Measurements from ENCODE around the gene ZBTB40. TPM values are rescaled to one million over a fixed set of nuclear protein-coding genes. Genes with fewer than 3 reads are reported as not detected.

The ZBTB40 gene
- total RNA-seq, 1 experiment from 2014 or later: 16.9 TPM

DNA sequence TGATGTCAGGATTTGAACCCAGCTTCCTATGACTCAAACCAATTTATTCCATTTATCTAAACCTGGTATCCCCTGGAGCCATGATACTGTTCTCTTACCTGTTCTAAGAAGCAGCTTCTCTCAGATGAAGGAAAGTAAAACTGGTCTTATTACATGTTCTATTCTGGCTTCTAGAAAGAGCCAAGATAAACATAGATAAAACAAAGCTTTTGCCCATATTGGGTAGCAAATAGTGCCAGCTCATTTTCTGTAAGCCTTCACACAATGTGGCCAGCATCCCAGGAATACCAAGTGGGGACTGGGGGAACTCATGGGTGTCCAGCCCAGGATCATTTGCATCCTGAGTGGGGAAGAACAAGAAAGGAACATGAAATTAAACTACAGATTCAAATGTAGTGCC is 58.2 kb downstream of the ZBTB40 start:
- no peak for DNase-seq (ENCODE audit: low read depth in 1 of 2, low spot score in 2 of 2)
- no peaks in the 10 kb centered on the region for H3K27me3 ChIP-seq (replicated peaks)
- no peak overlapping the region for H3K27ac ChIP-seq
- H3K4me1 ChIP-seq (replicated peaks): no peaks in the 10 kb centered on the region
- peaks cover 74% of the 10 kb centered on the region for H3K36me3 ChIP-seq
- H3K9me3 ChIP-seq (replicated peaks): no peaks in the 10 kb centered on the region
- H3K4me3 ChIP-seq: no peak overlapping the region

DNA sequence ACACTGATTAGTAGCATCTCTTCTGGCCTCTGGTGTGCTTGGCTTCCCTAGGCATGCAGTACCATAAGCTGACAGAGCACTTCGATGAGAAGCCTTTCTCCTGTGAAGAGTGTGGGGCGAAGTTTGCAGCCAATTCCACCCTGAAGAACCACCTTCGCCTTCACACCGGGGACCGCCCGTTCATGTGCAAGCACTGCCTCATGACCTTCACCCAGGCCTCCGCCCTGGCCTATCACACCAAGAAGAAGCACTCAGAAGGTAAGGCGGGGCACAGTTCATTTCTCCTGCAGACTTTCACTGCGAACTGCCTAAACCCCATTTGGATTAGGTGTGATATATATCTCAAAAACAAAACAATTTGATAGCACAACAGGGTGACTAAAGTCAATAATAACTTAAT is 61.2 kb downstream of the ZBTB40 start:
- Histone ChIP-seq H3K27ac (no peak overlapping the region), H3K4me3 (no peak overlapping the region), H3K9me3 (replicated peaks) (no peaks in the 10 kb centered on the region), H3K4me1 (replicated peaks) (no peaks in the 10 kb centered on the region), H3K36me3 (peaks cover 69% of the 10 kb centered on the region), H3K27me3 (replicated peaks) (no peaks in the 10 kb centered on the region)
- DNase-seq (ENCODE audit: low read depth in 1 of 2, low spot score in 2 of 2): no peak

DNA sequence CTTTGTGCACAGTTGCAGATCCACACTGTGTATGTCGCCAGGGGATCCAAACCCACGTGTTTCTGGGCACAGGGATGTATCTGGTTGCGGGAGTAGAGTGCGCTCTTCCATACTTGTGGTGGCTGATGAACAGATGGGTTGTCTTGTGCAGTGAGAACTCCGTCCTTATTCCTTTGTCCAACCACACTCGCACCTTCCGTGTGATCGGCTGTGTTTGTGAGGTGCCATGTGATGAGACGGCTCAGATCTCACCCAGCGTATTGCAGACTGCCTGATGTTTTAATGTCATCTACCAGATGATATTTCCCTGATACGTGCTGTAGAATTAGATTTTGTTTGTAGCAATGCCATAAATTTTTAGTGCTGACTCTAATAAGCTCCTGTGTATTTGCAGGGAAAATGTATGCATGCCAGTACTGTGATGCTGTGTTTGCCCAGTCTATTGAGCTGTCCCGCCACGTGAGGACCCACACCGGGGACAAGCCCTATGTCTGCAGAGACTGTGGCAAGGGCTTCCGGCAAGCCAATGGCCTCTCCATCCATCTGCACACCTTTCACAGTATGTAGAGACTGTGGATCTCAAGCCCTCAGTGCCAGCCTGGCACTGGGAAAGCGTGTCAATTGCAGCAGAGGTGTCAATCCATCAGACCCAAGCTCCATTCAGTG is 65.4 kb downstream of the ZBTB40 start:
- Histone ChIP-seq H3K27ac (no peak overlapping the region), H3K27me3 (replicated peaks) (no peaks in the 10 kb centered on the region), H3K4me3 (no peak overlapping the region), H3K36me3 (peaks cover 70% of the 10 kb centered on the region), H3K9me3 (replicated peaks) (no peaks in the 10 kb centered on the region), H3K4me1 (replicated peaks) (no peaks in the 10 kb centered on the region)
- DNase-seq (ENCODE audit: low read depth in 1 of 2, low spot score in 2 of 2): no peak

DNA sequence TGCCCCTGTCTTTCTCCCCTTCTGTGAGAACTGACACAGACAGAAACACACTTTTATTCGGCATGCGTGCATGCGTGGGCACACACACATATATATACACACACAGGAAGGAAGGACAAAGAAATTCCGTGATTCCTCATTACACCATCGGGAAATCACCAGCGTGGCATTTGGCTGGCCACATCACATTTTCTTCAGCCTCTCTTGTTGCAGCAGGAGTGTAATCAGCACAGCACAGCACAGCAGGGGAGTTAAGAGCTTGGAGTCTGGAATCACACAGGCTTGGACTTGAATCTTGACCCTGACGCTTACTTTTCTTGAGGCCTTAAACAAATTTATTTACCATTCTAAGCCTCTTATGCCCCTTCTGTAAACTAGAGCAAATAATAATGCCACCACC is 66.3 kb downstream of the ZBTB40 start:
- no peak for DNase-seq (ENCODE audit: low read depth in 1 of 2, low spot score in 2 of 2)
- Histone ChIP-seq H3K27me3 (replicated peaks) (no peaks in the 10 kb centered on the region), H3K27ac (no peak overlapping the region), H3K36me3 (peaks cover 62% of the 10 kb centered on the region), H3K9me3 (replicated peaks) (no peaks in the 10 kb centered on the region), H3K4me3 (no peak overlapping the region), H3K4me1 (replicated peaks) (no peaks in the 10 kb centered on the region)

DNA sequence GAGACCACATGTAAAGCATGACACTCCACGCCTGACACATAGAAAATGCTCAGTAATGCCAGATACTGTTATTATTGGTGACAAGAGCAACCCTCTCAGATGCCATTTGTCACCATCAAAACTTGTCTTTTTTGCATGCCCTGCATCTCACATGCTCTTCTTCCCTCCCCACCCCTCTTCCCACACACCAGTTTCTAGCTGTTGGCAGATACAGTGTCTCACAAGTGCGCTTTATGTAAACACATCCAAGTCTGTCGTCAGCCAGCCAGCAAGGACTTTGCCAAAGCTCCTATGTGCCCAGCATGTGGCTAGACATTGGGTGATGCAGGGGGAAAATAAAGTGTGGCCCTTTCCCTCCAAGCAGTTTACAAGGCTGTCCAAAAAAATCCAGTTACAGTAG is 66.7 kb downstream of the ZBTB40 start:
- H3K27ac ChIP-seq: no peak overlapping the region

DNA sequence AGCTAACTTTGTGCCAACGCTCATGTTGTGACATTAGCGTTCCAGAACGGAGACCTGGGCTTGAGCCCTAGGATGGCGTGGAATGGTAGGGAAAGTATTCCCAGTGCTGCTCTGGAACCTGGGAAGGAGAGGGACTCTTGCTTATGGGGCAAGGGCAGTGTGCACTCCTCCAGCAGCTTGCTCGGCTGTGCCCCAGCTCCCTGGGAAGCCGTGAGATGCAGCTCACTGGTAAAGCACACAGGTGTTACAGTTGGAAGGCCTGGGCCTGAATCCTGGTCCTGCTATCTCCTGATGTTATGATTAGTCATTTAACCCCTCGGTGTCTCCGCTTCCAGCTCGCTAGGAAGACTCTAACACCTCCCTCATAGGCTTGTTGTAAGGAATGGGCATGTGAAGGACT is 69.2 kb downstream of the ZBTB40 start:
- Histone ChIP-seq H3K27ac (no peak overlapping the region), H3K36me3 (peaks cover 69% of the 10 kb centered on the region), H3K9me3 (replicated peaks) (no peaks in the 10 kb centered on the region), H3K4me3 (no peak overlapping the region), H3K27me3 (replicated peaks) (no peaks in the 10 kb centered on the region), H3K4me1 (replicated peaks) (no peaks in the 10 kb centered on the region)
- peak in 1 of 2 experiments; percentile 28 for DNase-seq (ENCODE audit: low read depth in 1 of 2, low spot score in 2 of 2)

More for the DNA sequence above, 66.7 kb downstream of the ZBTB40 start:
- H3K4me3 ChIP-seq: no peak overlapping the region
- no peaks in the 10 kb centered on the region for H3K9me3 ChIP-seq (replicated peaks)
- no peaks in the 10 kb centered on the region for H3K4me1 ChIP-seq (replicated peaks)
- peaks cover 63% of the 10 kb centered on the region for H3K36me3 ChIP-seq
- no peaks in the 10 kb centered on the region for H3K27me3 ChIP-seq (replicated peaks)
- no peak for DNase-seq (ENCODE audit: low read depth in 1 of 2, low spot score in 2 of 2)

DNA sequence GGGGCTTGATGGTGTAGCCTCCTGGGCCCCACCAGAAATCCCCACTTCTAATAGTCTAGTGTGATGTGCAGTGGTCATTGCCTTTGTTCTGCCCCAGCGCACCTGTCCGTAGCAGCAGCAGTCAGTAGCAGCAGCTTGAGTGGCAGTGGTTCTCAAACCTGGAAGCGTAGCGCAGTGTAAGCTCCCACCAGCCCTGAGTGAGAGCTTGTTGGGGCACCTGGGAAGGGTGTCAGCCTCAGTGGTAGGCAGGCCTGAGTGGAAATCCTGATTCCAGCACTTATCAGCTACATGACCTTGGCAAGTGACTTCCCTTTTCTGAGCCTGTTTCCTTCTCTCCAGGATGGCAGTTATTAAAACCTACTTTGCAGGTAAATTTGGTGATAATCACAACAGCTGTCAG is 70.0 kb downstream of the ZBTB40 start:
- no peaks in the 10 kb centered on the region for H3K4me1 ChIP-seq (replicated peaks)
- H3K27ac ChIP-seq: no peak overlapping the region
- no peaks in the 10 kb centered on the region for H3K9me3 ChIP-seq (replicated peaks)
- H3K4me3 ChIP-seq: no peak overlapping the region
- DNase-seq (ENCODE audit: low read depth in 1 of 2, low spot score in 2 of 2): no peak
- H3K36me3 ChIP-seq: peaks cover 69% of the 10 kb centered on the region
- no peaks in the 10 kb centered on the region for H3K27me3 ChIP-seq (replicated peaks)

DNA sequence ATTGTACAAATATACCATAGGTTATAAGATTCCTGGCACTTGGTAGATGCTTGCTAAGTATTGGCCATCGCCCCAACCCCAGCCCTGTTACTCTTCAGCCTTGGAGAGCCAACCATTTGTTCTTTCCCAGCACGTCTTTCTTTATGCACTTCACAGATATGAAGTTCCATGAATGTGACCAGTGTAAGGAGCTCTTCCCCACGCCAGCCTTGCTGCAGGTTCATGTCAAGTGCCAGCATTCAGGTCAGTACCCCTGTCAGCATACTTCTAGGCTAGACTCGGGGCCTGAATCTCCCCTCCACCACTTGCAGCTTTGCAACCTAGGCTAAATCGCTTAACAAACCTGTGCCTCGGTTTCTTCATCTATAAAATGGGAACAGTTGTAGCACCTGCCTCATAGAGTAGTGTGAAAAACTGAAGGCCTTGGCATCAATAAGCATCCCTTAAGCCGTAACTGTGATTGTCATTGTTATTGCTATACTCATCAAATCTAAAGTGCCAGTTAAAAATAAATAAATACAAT is 70.6 kb downstream of the ZBTB40 start:
- H3K27me3 ChIP-seq (replicated peaks): no peaks in the 10 kb centered on the region
- H3K36me3 ChIP-seq: peaks cover 65% of the 10 kb centered on the region
- no peak overlapping the region for H3K4me3 ChIP-seq
- H3K9me3 ChIP-seq (replicated peaks): no peaks in the 10 kb centered on the region
- no peak overlapping the region for H3K27ac ChIP-seq
- H3K4me1 ChIP-seq (replicated peaks): no peaks in the 10 kb centered on the region
- peak in 1 of 2 experiments; percentile 25 for DNase-seq (ENCODE audit: low read depth in 1 of 2, low spot score in 2 of 2)

DNA sequence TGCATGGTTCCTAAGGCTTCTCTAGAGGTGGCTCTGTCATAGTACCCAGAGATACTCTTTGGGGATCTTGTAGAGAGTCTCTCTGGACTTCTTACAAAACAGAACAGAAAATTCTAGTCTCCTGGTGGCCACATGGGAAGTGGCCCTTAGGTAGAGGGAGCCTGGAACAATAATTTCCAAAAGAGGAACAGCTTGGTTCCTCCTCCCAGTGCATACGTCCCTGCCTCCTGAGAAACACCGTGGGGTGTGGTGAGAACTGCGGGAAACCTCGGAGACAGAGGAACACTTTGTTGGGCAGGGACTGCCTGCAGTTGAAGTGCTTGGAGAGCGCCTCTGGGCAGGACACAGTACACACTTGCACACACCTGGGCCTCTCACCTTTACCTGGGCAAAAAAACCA is 72.8 kb downstream of the ZBTB40 start:
- H3K27ac ChIP-seq: no peak overlapping the region
- H3K4me1 ChIP-seq (replicated peaks): no peaks in the 10 kb centered on the region
- H3K9me3 ChIP-seq (replicated peaks): no peaks in the 10 kb centered on the region
- DNase-seq (ENCODE audit: low read depth in 1 of 2, low spot score in 2 of 2): peak in 1 of 2 experiments; percentile 10
- no peaks in the 10 kb centered on the region for H3K27me3 ChIP-seq (replicated peaks)
- peaks cover 50% of the 10 kb centered on the region for H3K36me3 ChIP-seq
- no peak overlapping the region for H3K4me3 ChIP-seq

DNA sequence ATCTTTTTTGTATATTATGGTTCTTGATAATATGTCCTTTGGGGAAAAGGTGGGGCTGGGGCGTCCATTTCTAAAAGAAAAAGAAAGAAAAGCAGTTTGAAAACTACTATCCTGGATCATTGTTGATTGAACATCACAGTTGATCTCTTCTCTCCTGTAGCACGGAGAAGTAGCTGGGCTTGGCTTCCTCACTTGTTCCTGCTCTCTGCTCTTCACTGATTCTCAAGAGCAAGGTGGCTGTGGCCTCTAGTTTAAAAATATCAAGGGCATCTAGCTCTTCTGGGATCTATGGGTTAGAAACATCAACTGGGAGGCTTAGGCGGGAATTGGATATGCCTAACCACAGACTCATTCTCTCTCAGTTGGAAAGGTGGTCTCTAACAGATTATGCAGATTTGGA is 73.6 kb downstream of the ZBTB40 start:
- DNase-seq (ENCODE audit: low read depth in 1 of 2, low spot score in 2 of 2): no peak
- no peaks in the 10 kb centered on the region for H3K27me3 ChIP-seq (replicated peaks)
- H3K4me1 ChIP-seq (replicated peaks): no peaks in the 10 kb centered on the region
- peaks cover 43% of the 10 kb centered on the region for H3K36me3 ChIP-seq
- no peak overlapping the region for H3K27ac ChIP-seq
- H3K9me3 ChIP-seq (replicated peaks): no peaks in the 10 kb centered on the region
- no peak overlapping the region for H3K4me3 ChIP-seq

DNA sequence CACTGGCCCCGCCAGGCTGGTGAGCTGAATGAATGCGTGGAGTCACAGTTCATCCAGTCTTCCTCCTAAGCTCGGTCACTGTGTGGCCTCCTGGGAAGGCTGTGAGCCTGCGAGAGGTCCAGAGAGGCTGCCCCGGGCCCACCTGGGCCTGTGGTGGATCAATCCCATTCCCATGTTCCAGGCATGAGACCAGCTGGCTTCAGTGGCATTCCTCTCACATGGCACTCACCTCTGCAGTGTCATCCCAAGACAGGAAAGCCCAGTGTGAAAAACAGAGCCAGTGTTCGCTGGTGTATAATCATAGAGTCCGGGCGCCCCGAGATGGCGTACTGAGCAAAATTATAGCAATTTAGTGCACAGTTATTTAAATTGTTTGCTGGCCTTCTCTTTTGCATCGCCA is 74.0 kb downstream of the ZBTB40 start:
- Histone ChIP-seq H3K9me3 (replicated peaks) (no peaks in the 10 kb centered on the region), H3K27me3 (replicated peaks) (no peaks in the 10 kb centered on the region), H3K4me1 (replicated peaks) (no peaks in the 10 kb centered on the region), H3K27ac (no peak overlapping the region), H3K36me3 (peaks cover 39% of the 10 kb centered on the region), H3K4me3 (no peak overlapping the region)
- peak in 1 of 2 experiments; percentile 32 for DNase-seq (ENCODE audit: low read depth in 1 of 2, low spot score in 2 of 2)

DNA sequence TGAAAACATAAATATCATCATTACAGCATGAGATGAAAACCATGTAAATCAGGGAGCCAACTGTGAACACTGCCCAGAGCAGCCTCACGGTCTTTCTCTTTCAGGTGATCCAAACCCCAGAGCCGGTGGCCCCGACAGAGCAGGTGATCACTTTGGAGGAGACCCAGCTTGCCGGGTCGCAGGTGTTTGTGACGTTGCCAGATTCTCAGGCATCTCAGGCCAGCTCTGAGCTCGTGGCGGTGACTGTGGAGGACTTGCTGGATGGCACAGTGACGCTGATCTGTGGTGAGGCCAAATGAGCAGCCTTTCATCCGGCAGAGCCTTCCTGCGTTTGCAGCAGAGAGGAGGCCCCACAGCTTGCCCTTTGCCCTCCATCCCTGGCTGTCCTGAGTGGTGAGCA is 74.4 kb downstream of the ZBTB40 start:
- H3K9me3 ChIP-seq (replicated peaks): no peaks in the 10 kb centered on the region
- peaks cover 37% of the 10 kb centered on the region for H3K36me3 ChIP-seq
- H3K4me1 ChIP-seq (replicated peaks): no peaks in the 10 kb centered on the region
- H3K4me3 ChIP-seq: no peak overlapping the region
- DNase-seq (ENCODE audit: low read depth in 1 of 2, low spot score in 2 of 2): peak in 1 of 2 experiments; percentile 25
- no peak overlapping the region for H3K27ac ChIP-seq
- H3K27me3 ChIP-seq (replicated peaks): no peaks in the 10 kb centered on the region

DNA sequence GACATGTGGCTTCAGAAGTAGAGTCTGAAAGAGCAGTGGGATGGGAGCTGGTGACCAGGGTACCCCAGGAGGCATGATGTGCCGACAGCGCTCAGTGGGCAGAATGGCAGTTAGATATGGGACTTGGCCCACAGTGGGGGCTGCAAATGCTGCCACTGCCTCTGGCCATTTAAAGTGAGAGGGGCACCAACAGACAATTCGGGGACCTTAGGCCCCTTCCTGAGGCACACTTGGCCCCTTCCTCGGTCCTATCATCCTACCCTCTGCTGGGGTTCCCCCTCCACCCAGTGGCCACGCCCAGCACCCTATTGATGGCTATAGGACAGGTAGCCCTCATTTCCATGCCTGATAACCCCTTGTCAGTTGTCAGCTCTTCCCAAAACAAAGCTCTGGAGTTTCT is 75.0 kb downstream of the ZBTB40 start:
- H3K27ac ChIP-seq: no peak overlapping the region

DNA sequence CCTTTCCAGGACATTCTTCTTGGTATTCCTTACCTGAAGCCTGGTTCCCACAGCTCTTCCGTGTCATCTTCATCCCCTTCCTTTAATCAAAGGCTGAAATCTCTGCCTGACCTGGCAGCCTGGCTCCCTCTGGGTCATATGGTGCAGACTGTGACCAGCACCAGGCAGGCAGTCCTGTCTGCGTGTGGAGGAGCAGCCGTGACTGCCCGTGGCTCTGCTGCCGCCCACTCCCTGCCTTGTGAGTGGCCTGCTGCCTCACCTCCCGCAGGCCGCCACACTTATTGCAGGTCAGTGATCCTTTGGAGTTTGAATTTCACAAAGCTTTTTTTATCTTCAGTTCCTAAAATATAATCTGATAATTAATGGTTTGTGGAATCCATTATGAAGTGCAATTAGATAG is 75.5 kb downstream of the ZBTB40 start:
- Histone ChIP-seq H3K27ac (no peak overlapping the region), H3K36me3 (peaks cover 27% of the 10 kb centered on the region)

More for the DNA sequence above, 75.0 kb downstream of the ZBTB40 start:
- Histone ChIP-seq H3K4me1 (replicated peaks) (no peaks in the 10 kb centered on the region), H3K36me3 (peaks cover 31% of the 10 kb centered on the region), H3K27me3 (replicated peaks) (no peaks in the 10 kb centered on the region), H3K4me3 (no peak overlapping the region), H3K9me3 (replicated peaks) (no peaks in the 10 kb centered on the region)
- DNase-seq (ENCODE audit: low read depth in 1 of 2, low spot score in 2 of 2): no peak

More for the DNA sequence above, 75.5 kb downstream of the ZBTB40 start:
- H3K27me3 ChIP-seq (replicated peaks): no peaks in the 10 kb centered on the region
- H3K4me1 ChIP-seq (replicated peaks): no peaks in the 10 kb centered on the region
- DNase-seq (ENCODE audit: low read depth in 1 of 2, low spot score in 2 of 2): no peak
- no peak overlapping the region for H3K4me3 ChIP-seq
- H3K9me3 ChIP-seq (replicated peaks): no peaks in the 10 kb centered on the region
